ENCODE measurements around the gene FAM193A.
"Not testable (repeated sequence)": the region's sequence is repeated elsewhere in the genome, so short reads cannot be mapped to it uniquely, and the experiment has no call there.

FAM193A gene

DNA sequence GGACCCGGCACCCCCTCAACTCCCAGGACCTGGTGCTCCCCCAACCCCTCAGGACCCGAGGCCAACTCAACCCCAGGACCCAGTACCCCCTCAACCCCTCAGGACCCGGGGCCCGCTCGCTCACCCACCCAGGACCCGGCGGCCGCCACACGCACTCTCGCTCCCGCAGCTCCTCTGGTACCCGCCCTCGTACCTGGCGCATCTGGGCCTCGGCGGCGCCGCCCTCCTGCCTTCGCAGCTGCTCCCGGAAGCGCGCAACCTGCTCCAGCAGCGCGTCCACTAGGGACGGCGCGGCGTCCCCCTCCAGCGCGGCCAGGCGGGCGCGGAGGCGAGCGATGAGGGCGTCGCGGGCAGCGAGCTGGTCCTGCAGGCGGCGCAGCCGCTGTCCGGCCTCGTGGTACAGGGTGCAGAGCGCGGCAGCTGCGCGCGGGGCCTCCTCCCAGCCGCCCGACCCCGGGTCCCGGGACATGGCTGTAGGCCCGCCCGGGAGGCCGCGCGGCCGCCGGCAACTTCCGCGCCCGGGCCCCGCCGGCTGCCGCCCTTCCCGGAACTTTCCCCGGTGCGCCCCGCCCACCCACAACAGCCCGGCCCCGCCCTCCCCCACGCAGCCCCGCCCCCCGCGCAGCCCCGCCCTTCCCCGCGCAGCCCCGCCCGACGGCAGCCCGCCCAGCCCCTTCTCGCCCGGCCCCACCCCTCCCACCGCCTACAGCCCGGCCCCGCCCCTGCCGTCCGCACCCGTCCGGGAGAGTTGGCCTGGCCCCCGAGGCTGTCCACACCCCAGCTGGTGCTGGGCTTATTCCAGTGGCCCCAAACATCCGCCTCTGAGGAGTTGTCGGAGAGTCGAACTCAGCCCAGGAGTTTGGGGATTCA, 219.6 kb downstream of the FAM193A start, which contains the start of gene TNIP2:
TNIP2 (minus strand) TSS at position 516 of the 870 bp plus-strand sequence; CDS start at position 469, 47 bp downstream.
- peak; percentile 91 for DNase-seq

GRCh38 chr4:2756691-2757350, 220.4 kb downstream of the FAM193A start:
- DNase-seq = no peak

DNA sequence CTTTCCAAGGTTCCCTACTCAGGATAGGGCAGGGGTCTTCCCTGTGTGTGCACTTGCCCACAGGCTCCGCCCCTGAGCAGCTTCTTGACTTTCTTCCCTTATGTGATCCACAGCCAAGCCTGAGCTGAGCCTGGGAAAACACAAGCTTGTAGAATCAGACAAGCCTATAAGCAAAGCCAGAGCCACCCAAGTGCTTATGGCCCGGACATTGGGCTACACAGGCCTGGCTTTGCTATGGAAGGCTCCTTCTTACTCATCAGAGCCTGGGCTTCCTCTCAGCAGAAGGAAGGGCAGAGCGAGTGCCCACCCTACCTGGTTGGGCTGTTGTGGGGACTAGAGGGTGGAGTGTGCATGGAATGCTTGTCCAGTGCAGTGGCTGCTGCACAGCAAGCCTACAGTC, 221.0 kb downstream of the FAM193A start:
- no peak for DNase-seq

GRCh38 chr4:2761035-2761923, 224.8 kb downstream of the FAM193A start:
- no peak for DNase-seq

GRCh38 chr4:2762048-2762447, 225.6 kb downstream of the FAM193A start:
- no peak for DNase-seq

- not testable (repeated sequence) for DNase-seq
These were observed 226.3 kb downstream of the FAM193A start for GRCh38 chr4:2762486-2763370.

DNA sequence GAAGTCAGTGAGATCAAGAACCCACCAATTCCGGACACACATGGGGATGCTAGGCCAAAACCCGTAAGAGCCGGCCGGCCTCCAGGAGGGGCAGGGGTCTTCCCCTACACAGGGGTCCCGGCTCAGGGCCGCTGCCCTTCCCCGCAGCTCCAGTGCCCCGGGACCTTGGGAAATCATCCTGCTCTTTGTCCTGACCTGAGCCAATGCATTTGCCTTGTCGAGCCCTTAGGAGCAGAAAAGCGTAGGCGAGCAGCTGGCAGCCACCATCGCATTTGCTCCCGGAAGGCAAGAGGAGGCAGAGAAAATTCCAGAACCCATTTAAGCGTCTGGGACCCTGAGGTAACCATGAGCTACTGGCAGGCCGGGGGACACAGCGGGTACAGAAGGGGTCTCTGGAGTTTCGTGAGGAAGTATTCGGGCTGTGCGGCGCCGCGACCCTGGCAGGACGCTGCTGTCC, 227.1 kb downstream of the FAM193A start:
- no peak for DNase-seq

DNA sequence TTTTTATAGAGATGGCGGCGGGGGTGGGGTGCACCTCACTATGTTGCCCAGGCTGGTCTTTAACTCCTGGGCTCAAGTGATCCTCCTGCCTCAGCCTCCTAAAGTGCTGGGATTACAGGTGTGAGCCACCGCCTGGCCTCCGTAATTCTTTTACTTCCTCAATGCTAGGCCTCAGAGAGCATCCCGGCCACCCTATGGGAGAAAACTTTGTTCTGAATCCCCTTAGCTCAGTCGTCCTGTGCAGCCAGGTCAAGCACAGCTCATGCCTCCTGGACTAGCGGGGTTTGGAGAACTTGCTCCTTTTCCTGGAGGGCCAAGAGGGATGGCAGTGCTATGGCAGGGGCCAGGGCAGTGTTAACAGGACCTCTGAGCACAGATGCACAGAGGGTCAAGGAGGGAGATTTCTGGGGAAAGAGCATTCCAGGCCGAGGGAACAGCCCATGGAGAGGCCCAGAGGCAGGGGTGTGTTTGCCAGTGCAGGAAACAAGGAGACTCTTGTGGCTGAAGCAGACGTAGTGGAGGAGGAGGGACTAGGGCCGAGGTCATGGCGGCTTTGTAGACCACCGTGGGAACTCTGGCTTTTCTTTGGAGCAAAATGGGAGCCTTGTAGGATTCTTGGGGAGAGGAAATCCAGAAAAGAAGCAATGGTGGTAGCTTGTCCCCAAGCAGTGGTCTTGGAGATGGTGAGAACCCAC, 229.5 kb downstream of the FAM193A start:
- no peak for DNase-seq

- DNase-seq = no peak
These were observed 230.7 kb downstream of the FAM193A start for GRCh38 chr4:2767046-2767704.

DNA sequence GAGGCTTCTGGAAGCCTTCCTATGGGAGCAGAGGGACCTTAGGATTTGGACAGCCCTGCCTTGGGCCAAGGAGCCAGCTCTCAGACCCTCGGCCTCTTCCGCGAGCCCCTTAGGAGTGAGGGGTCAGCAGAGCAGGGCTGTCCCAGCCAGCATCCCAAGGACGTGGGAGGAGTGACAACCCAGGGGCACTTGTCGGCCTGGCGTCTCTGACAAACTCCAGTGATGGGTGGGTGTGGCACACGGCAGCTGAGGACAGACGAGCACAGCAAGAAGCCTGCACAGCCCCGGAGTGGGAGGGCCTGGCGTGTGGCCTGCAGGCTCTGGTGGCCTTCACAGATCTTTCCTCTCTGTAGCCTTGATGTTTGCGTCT, 231.2 kb downstream of the FAM193A start:
- peak; percentile 86 for DNase-seq

DNA sequence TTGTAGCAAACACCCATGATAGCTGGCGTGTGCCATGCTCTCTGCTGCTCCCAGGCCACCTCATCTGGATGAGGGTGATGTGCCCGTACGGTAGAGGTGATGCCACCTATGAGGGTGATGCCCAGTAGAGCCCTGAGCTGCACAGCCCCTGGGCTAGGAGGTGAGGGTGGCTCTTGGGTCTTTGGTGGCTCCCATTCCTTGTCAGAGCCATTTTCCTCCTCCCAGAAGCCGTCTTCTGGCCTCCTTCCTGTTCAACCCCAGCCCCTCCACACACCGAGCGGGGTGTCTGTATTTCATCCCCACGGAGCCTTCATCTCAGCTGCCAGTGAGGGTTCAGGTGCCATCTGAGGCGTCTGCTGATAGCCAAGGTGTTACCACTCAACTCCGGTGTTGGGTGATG, 231.7 kb downstream of the FAM193A start:
- no peak for DNase-seq

DNA sequence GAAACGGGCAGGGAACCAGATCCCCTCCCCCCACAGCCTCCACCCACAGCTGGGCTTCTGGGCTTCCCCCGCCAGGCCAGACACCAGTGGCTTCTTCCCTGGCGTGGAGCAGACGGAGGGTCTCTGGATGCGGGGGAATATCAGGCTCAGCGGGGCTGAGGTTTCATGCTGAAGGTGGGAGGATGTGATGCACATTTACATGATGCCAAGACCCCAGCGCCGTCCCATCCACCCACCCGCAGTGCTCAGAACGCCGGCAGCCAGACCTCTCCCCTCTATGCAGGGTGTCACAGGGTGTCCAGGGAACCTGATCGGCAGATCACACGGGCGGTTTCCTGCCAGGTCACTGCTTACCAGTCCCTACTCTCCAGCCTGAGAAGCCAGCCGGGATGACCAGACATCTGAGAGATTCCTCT, 232.5 kb downstream of the FAM193A start:
- DNase-seq = peak; percentile 80

GRCh38 chr4:2771264-2771663, 234.8 kb downstream of the FAM193A start:
- no peak for DNase-seq

DNA sequence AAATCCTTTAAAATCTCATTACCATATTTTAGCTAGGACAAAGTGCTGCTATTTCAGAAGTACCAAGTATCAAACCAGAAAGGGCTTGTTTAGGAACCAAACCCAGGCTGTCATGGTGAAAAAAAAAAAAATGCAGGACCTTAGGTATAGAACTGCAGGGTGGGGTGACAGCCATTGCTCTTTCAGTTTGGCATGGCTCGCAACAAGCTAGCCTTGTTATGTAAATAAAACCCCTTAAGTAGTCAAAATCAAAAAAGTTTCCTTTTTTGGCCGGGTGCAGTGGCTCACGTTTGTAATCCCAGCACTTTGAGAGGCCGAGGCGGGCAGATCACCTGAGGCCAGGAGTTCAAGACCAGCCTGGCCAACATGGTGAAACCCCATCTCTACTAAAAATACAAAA, 244.2 kb downstream of the FAM193A start:
- DNase-seq = not testable (repeated sequence)

DNA sequence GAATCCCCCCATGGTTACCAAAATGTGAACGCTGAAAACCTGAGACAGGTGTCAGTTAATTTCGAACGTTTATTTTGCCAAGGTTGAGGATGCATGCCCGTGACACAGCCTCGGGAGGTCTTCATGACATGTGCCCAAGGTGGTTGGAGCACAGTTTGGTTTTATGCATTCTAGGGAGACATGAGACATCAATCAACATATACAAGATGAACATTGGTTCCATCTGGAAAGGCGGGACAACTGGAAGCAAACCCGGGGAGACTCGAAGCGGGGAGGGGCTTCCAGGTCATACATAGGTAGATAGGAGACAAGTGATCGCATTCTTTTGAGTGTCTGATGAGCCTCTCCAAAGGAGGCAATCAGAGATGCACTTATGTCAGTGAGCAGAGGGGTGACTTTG, 245.5 kb downstream of the FAM193A start:
- DNase-seq = no peak

Measured in islet precursor cell (in vitro differentiated cells).